Epithelial cell of proximal tubule (primary cell): Measurements from ENCODE around the gene CNOT11. TPM values are rescaled to one million over a fixed set of nuclear protein-coding genes. Genes with fewer than 3 reads are reported as not detected.

Source experiments
- DNase-seq: peaks from one replicate; pipeline ENCODE4 v3.0.0-alpha.2; 2011; ENCODE audit warnings: low read depth
- H3K4me3 ChIP-seq: 2 replicates; pipeline ENCODE4 v1.5.1; 2011; ENCODE audit warnings: low read depth, mild to moderate bottlenecking, low read length
- CTCF ChIP-seq: conservative IDR thresholded peaks from 2 replicates; pipeline ENCODE4 v1.5.1; 2012; ENCODE audit warnings: low read depth, mild to moderate bottlenecking, low read length
- total RNA-seq: library from RNA; depleted of rRNA; stranded (reverse); fragments of >200 nt; gene quantifications from 2 replicates; pipeline ENCODE4 v1.2.3, GENCODE V29; 2015

Gene CNOT11
- total RNA-seq, 1 donor from 2014 or later: 65.6 TPM

GRCh38 chr2:101295895-101296294 lies 43.2 kb downstream of the CNOT11 start:
- no peak overlapping the region for H3K4me3 ChIP-seq
- no peak for DNase-seq
- TF ChIP-seq CTCF: no peak

DNA sequence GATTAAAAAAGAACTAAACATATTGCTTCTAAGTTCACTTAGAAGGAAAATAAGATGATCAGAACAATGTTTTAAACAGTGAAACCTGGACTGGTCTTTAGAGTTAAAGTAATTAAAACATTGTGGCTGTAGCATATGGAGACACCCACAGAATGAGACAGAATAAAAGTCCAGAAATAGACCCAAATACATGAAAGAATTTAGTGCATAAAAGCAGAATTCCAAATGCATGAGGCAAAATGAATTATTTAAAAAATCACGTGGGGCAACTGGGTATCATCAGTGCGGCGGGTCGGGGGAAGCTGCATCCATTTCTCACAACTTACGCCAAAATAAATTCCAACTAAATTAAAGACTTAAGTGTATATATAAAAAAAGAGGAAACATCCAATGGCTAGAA lies 43.7 kb downstream of the CNOT11 start:
- H3K4me3 ChIP-seq: no peak overlapping the region
- no peak for DNase-seq
- TF ChIP-seq CTCF: no peak

DNA sequence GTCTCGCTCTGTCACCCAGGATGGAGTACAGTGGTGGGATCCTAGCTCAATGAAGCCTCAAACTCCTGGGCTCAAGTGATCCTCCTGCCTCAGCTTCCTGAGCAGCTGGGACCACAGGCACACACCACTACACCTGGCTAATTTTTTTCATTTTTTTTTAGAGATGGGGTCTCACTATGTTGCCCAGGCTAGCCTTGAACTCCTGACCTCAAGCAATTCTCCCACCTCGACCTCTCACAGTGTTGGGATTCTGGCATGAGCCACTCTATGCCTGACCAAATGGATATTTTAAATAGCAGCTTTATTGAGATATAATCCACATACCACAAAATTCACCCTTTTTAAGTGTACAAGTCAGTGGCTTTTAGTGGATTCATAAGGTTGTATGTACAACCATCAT lies 44.7 kb downstream of the CNOT11 start:
- H3K4me3 ChIP-seq: no peak overlapping the region
- DNase-seq: no peak
- TF ChIP-seq CTCF: no peak

DNA sequence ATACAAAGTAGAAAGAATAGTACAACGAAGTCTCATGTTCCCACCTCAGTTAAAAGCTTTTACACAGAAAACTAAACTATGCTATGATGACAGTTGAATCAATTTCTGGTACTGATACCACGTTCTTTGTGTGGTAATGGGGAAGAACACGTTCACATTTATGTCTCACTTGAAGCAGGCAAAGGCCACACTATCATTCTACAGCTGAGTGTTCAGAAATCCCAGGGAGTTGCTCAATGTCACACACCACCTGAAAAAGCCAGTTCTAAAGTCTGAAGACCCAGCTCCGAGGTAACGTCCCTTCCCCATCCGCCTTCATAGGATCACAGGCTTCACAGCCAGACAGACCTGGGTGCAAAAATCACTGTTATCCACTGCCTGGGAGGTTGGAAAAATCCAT lies 46.9 kb downstream of the CNOT11 start:
- TF ChIP-seq CTCF: no peak
- H3K4me3 ChIP-seq: no peak overlapping the region
- DNase-seq: no peak

GRCh38 chr2:101300164-101300563 lies 47.5 kb downstream of the CNOT11 start:
- TF ChIP-seq CTCF: no peak
- no peak for DNase-seq
- no peak overlapping the region for H3K4me3 ChIP-seq

DNA sequence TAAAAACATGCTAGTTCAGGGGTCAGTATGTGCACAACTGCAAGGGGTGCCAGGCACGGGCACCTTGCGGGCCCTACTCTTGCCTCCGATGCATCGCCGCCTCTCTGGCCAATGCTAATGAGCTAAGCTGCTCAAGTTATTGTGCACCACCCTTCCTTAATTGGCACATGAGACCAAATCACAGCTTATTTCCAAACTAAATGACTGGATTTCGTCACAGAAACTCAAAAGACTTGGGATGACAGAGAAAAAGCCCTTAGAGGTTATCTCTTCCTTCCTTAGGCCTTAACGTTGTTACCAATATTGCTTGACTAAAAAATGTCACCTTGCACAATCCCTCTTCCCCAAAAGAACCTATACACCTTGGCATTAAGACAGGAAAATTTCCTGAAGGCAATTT lies 48.1 kb downstream of the CNOT11 start:
- no peak for TF ChIP-seq CTCF
- H3K4me3 ChIP-seq: no peak overlapping the region
- no peak for DNase-seq

- TF ChIP-seq CTCF: no peak
- DNase-seq: no peak
- H3K4me3 ChIP-seq: no peak overlapping the region
These were observed 49.3 kb downstream of the CNOT11 start for GRCh38 chr2:101302016-101302415.
